HCT116 (cell line): ENCODE data around the gene ABCE1. TPM values are rescaled to one million over a fixed set of nuclear protein-coding genes. Genes with fewer than 3 reads are reported as not detected.
"Not testable (repeated sequence)": the region's sequence is repeated elsewhere in the genome, so short reads cannot be mapped to it uniquely, and the experiment has no call there.

Source experiments
- ATAC-seq: fragments of 200-7000 bp; cut with Tn5 transposase; 2 replicates; pipeline ENCODE4 v1.9.1; 2020; ENCODE audit warnings: mild to moderate bottlenecking, moderate library complexity
- BruUV-seq: library from RNA; stranded (reverse); fragments of 400-500 nt; replicated peaks from 2 replicates; lab custom pipeline; 2021; lab: Mats Ljungman, UMichigan
- CTCF ChIA-PET: fragments of 300-600 bp; sonication (Branson Sonifier 250); formaldehyde crosslinking; loops from one replicate; lab custom pipeline; 2021; ENCODE audit warnings: antibody characterized with exemption; lab: Charles Lee
- POLR2A ChIA-PET: fragments of 300-600, 350-600 bp; sonication (Branson Sonifier 250); formaldehyde crosslinking; loops from one replicate; lab custom pipeline; 2021; ENCODE audit warnings: antibody characterized with exemption; lab: Charles Lee
- RAD21 ChIA-PET, 2 experiments: fragments of 300-600 bp; sonication (Branson Sonifier 250); formaldehyde crosslinking; loops; one replicate each; lab custom pipeline; 2023; ENCODE audit warnings: low total read pairs in 2 of 2; ENCODE audit not compliant: uncharacterized antibody in 2 of 2, unreplicated experiment in 2 of 2, low non-redundant PET in 1 of 2; lab: Charles Lee
- DNase-seq: peaks from one replicate; pipeline ENCODE4 v3.0.0-alpha.2; 2010; ENCODE audit warnings: low read depth, low spot score
- H2AFZ ChIP-seq: fragments of 200-600 bp; shearing (Covaris generic), sonication (generic); 2 replicates; pipeline ENCODE4 v1.6.1; 2017; ENCODE audit warnings: low read depth, mixed run types, mixed read lengths, antibody characterized with exemption, low read length; ENCODE audit not compliant: poor library complexity, severe bottlenecking
- H3K27ac ChIP-seq: 2 replicates; pipeline ENCODE4 v1.5.1; 2012; ENCODE audit warnings: low read depth, low read length
- H3K27me3 ChIP-seq: fragments of 200-600 bp; sonication (generic); 2 replicates; pipeline ENCODE4 v1.6.1; 2016; ENCODE audit warnings: mixed run types, low read length, mixed read lengths; ENCODE audit not compliant: insufficient read depth
- H3K36me3 ChIP-seq, 2 experiments: fragments of 200-500 bp in 1 of 2; fragments of 200-600 bp in 1 of 2; sonication (Bioruptor generic) in 1 of 2; sonication (generic) in 1 of 2; 2 replicates each; pipeline versions ENCODE4 v1.5.1 to v1.6.1; 2014 to 2016; ENCODE audit warnings: low read length in 2 of 2, inconsistent platforms in 1 of 2, mixed read lengths in 1 of 2, mixed run types in 1 of 2; ENCODE audit not compliant: insufficient read depth in 2 of 2, control insufficient read depth in 1 of 2
- H3K4me1 ChIP-seq, 2 experiments: fragments of 200-600 bp in 1 of 2; sonication (generic) in 1 of 2; 2 replicates each; pipeline versions ENCODE4 v1.5.1 to v1.6.1; 2012 to 2017; ENCODE audit warnings: low read length in 2 of 2, inconsistent platforms in 1 of 2, mild to moderate bottlenecking in 1 of 2, mixed read lengths in 1 of 2, mixed run types in 1 of 2, moderate library complexity in 1 of 2; ENCODE audit not compliant: insufficient read depth in 2 of 2, control insufficient read depth in 1 of 2
- H3K4me2 ChIP-seq: fragments of 200-600 bp; sonication (generic); 2 replicates; pipeline ENCODE4 v1.6.1; 2017; ENCODE audit warnings: mixed run types, low read length, mixed read lengths
- H3K4me3 ChIP-seq, 2 experiments: fragments of 200-600 bp in 1 of 2; sonication (generic) in 1 of 2; replicated peaks in 1 of 2; 2 replicates each; pipeline ENCODE4 v1.5.1; 2011 to 2016; ENCODE audit warnings: low read length in 2 of 2, control low read depth in 1 of 2, low read depth in 1 of 2, mild to moderate bottlenecking in 1 of 2, mixed read lengths in 1 of 2, mixed run types in 1 of 2
- H3K79me2 ChIP-seq: fragments of 200-600 bp; sonication (generic); 2 replicates; pipeline ENCODE4 v1.6.1; 2017; ENCODE audit warnings: mild to moderate bottlenecking, mixed run types, low read length, moderate library complexity, mixed read lengths; ENCODE audit not compliant: insufficient read depth
- H3K9ac ChIP-seq: fragments of 200-600 bp; sonication (generic); 2 replicates; pipeline ENCODE4 v1.6.1; 2016; ENCODE audit warnings: low read length, mixed read lengths
- H3K9me2 ChIP-seq: fragments of 200-600 bp; sonication (generic), shearing (Covaris generic); 2 replicates; pipeline ENCODE4 v1.6.1; 2017; ENCODE audit warnings: mixed run types, mild to moderate bottlenecking, moderate library complexity; ENCODE audit not compliant: insufficient read depth
- H3K9me3 ChIP-seq, 2 experiments: fragments of 200-500 bp in 1 of 2; fragments of 200-600 bp in 1 of 2; sonication (Bioruptor generic) in 1 of 2; sonication (generic) in 1 of 2; 2 replicates each; pipeline ENCODE4 v1.6.1; 2014 to 2017; ENCODE audit warnings: low read length in 2 of 2, mixed read lengths in 2 of 2, inconsistent platforms in 1 of 2, low read depth in 1 of 2, mild to moderate bottlenecking in 1 of 2, mixed run types in 1 of 2, moderate library complexity in 1 of 2; ENCODE audit not compliant: control insufficient read depth in 1 of 2, insufficient read depth in 1 of 2
- H4K20me1 ChIP-seq: fragments of 200-600 bp; sonication (generic), shearing (Covaris generic); 2 replicates; pipeline ENCODE4 v1.6.1; 2017; ENCODE audit warnings: mixed run types, mild to moderate bottlenecking, moderate library complexity; ENCODE audit not compliant: insufficient read depth
- CEBPB ChIP-seq: IDR thresholded peaks from 2 replicates; pipeline ENCODE4 v1.6.1; 2012; ENCODE audit warnings: low read depth
- ELF1 ChIP-seq: IDR thresholded peaks from 2 replicates; pipeline ENCODE4 v1.6.1; 2012; ENCODE audit warnings: low read depth, borderline replicate concordance
- EZH2 ChIP-seq: fragments of 200-600 bp; sonication (generic); IDR thresholded peaks from 2 replicates; pipeline ENCODE4 v1.6.1; 2017; ENCODE audit warnings: antibody characterized with exemption, mixed run types
- EZH2phosphoT487 ChIP-seq: fragments of 200-600 bp; IDR thresholded peaks from 2 replicates; pipeline ENCODE4 v1.6.1; 2018; ENCODE audit warnings: antibody characterized with exemption, borderline replicate concordance
- FOSL1 ChIP-seq: IDR thresholded peaks from 2 replicates; pipeline ENCODE4 v1.6.1; 2012; ENCODE audit warnings: low read depth
- POLR2A ChIP-seq: IDR thresholded peaks from 2 replicates; pipeline ENCODE4 v1.7.0; 2011; ENCODE audit warnings: borderline replicate concordance; ENCODE audit not compliant: insufficient read depth, insufficient read length; ENCODE audit errors: extremely low read depth
- RAD21 ChIP-seq: IDR thresholded peaks from 2 replicates; pipeline ENCODE4 v1.6.1; 2012; ENCODE audit warnings: low read depth, mild to moderate bottlenecking
- SIN3A ChIP-seq: IDR thresholded peaks from 2 replicates; pipeline ENCODE4 v1.6.1; 2012; ENCODE audit warnings: low read depth
- SP1 ChIP-seq: IDR thresholded peaks from 2 replicates; pipeline ENCODE4 v1.6.1; 2012; ENCODE audit warnings: low read depth
- SRF ChIP-seq: IDR thresholded peaks from 2 replicates; pipeline ENCODE4 v1.6.1; 2012; ENCODE audit warnings: low read depth
- TCF7L2 ChIP-seq: IDR thresholded peaks from 2 replicates; pipeline ENCODE4 v1.7.0; 2011; ENCODE audit warnings: borderline replicate concordance, inconsistent platforms; ENCODE audit not compliant: insufficient read depth, insufficient read length; ENCODE audit errors: extremely low read depth
- ZBTB33 ChIP-seq: IDR thresholded peaks from 2 replicates; pipeline ENCODE4 v1.6.1; 2011; ENCODE audit warnings: mild to moderate bottlenecking, low read length, moderate library complexity; ENCODE audit not compliant: insufficient replicate concordance; ENCODE audit errors: extremely low read depth
- ZFX ChIP-seq: fragments of 450-650 bp; IDR thresholded peaks from 2 replicates; pipeline ENCODE4 v1.6.1; 2017
- ZNF274 ChIP-seq: fragments of 200-500 bp; sonication (Bioruptor generic); IDR thresholded peaks from 2 replicates; pipeline ENCODE4 v1.6.1; 2014; ENCODE audit warnings: mild to moderate bottlenecking, low read depth, low read length, inconsistent platforms
- intact Hi-C: fragments of 100-400 bp; cut with micrococcal nuclease; formaldehyde crosslinking; loops from 2 replicates; pipeline ENCODE4 v1.10.0; 2022
- total RNA-seq: library from RNA; stranded (reverse); gene quantifications from one replicate; pipeline ENCODE4 v1.2.1, GENCODE V29; 2021; ENCODE audit not compliant: unreplicated experiment
- TF ChIP-seq, protein P1 (sequence below): IDR thresholded peaks from 2 replicates; pipeline ENCODE4 v1.6.1; 2012
- TF ChIP-seq, protein P2 (sequence below), 3 experiments: fragments of 200-600 bp in 1 of 3; sonication (generic) in 1 of 3; IDR thresholded peaks in 2 of 3; conservative IDR thresholded peaks in 1 of 3; 2 replicates each; pipeline ENCODE4 v1.5.1; 2012 to 2017; ENCODE audit warnings: low read depth in 2 of 3, low read length in 2 of 3, antibody characterized with exemption in 1 of 3, borderline replicate concordance in 1 of 3, control low read depth in 1 of 3, mild to moderate bottlenecking in 1 of 3, mixed read lengths in 1 of 3, mixed run types in 1 of 3, moderate library complexity in 1 of 3; ENCODE audit not compliant: insufficient read depth in 1 of 3

The ABCE1 gene
- total RNA-seq, 1 experiment from 2014 or later, result 145 TPM

- TF ChIP-seq ZFX (no peak), CEBPB (no peak)
Observed at GRCh38 chr4:145132511-145133098, 34.5 kb downstream of the ABCE1 start (continued).

- intact Hi-C loops, BruUV-seq, H2AFZ ChIP-seq, H3K4me1 ChIP-seq, H4K20me1 ChIP-seq, H3K79me2 ChIP-seq, H3K9me2 ChIP-seq, POLR2A ChIA-PET, H3K4me2 ChIP-seq, H3K27me3 ChIP-seq, H3K27ac ChIP-seq, DNase-seq, CTCF ChIA-PET, H3K4me3 ChIP-seq, RAD21 ChIA-PET, ATAC-seq, H3K9ac ChIP-seq, H3K9me3 ChIP-seq: not testable (repeated sequence)
- peaks cover 17 to 30% of the 10 kb centered on the region in 2 experiments for H3K36me3 ChIP-seq
Observed at GRCh38 chr4:145136219-145136618, 38.1 kb downstream of the ABCE1 start.

- H3K4me3 ChIP-seq, result no peak overlapping the region
- no peaks in the 10 kb centered on the region for H3K27me3 ChIP-seq
- BruUV-seq, result no TSS peak
- ChIA-PET RAD21 (no interaction called here), CTCF (no interaction called here), POLR2A (no interaction called here)
- H4K20me1 ChIP-seq, result 0 out of 2 replicates have a peak, but pooled peaks cover 3% of the 10 kb centered on the region
- peaks cover 26% of the 10 kb centered on the region for H3K79me2 ChIP-seq
- intact Hi-C loops, result no loop called here
- no peak overlapping the region for H3K27ac ChIP-seq
- no peaks in the 10 kb centered on the region for H3K4me1 ChIP-seq
- no peak for DNase-seq
- no peak overlapping the region for H3K9ac ChIP-seq
- peaks cover 45 to 60% of the 10 kb centered on the region in 2 experiments for H3K36me3 ChIP-seq
- ATAC-seq, result no peak
- H3K4me2 ChIP-seq, result no peak overlapping the region
- H2AFZ ChIP-seq, result no peak overlapping the region
- no peaks in the 10 kb centered on the region for H3K9me3 ChIP-seq
- no peaks in the 10 kb centered on the region for H3K9me2 ChIP-seq
- TF ChIP-seq TCF7L2 (no peak), SP1 (no peak), SRF (no peak), SIN3A (no peak), ZFX (no peak), ZNF274 (no peak), RAD21 (no peak), EZH2 (no peak), ZBTB33 (no peak), POLR2A (no peak), EZH2phosphoT487 (no peak), ELF1 (no peak), FOSL1 (no peak)
- TF ChIP-seq, protein P1, sequence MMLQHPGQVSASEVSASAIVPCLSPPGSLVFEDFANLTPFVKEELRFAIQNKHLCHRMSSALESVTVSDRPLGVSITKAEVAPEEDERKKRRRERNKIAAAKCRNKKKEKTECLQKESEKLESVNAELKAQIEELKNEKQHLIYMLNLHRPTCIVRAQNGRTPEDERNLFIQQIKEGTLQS, result no peak
- TF ChIP-seq, protein P2, sequence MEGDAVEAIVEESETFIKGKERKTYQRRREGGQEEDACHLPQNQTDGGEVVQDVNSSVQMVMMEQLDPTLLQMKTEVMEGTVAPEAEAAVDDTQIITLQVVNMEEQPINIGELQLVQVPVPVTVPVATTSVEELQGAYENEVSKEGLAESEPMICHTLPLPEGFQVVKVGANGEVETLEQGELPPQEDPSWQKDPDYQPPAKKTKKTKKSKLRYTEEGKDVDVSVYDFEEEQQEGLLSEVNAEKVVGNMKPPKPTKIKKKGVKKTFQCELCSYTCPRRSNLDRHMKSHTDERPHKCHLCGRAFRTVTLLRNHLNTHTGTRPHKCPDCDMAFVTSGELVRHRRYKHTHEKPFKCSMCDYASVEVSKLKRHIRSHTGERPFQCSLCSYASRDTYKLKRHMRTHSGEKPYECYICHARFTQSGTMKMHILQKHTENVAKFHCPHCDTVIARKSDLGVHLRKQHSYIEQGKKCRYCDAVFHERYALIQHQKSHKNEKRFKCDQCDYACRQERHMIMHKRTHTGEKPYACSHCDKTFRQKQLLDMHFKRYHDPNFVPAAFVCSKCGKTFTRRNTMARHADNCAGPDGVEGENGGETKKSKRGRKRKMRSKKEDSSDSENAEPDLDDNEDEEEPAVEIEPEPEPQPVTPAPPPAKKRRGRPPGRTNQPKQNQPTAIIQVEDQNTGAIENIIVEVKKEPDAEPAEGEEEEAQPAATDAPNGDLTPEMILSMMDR (IDR thresholded peaks at IDR 0.05 in 2 of 3, conservative IDR thresholded peaks at IDR 0.05 in 1 of 3; ENCODE audit: borderline replicate concordance in 1 of 3, insufficient read depth in 1 of 3, low read depth in 2 of 3, low read length in 2 of 3), result no peak
Observed at GRCh38 chr4:145148980-145149379, 50.9 kb downstream of the ABCE1 start.
